HepG2 (cell line): ENCODE data around the gene CDK2. TPM values are rescaled to one million over a fixed set of nuclear protein-coding genes. Genes with fewer than 3 reads are reported as not detected.
A peak's percentile ranks its signal among the peaks of the same experiment; 100 is the strongest.

Experiments
- CBFB ChIP-seq: sonication (generic); formaldehyde crosslinking; IDR thresholded peaks from 2 replicates; pipeline ENCODE4 v1.4.0; 2020; ENCODE audit warnings: missing genetic modification reagents
- ELF3 ChIP-seq: IDR thresholded peaks from 2 replicates; pipeline ENCODE4 v1.6.1; 2016; ENCODE audit warnings: missing genetic modification reagents, missing compliant biosample characterization
- GZF1 ChIP-seq: sonication (generic); formaldehyde crosslinking; IDR thresholded peaks from 2 replicates; pipeline ENCODE4 v1.5.1; 2020; ENCODE audit warnings: mild to moderate bottlenecking, missing genetic modification reagents
- NCOR1 ChIP-seq: fragments of 200-600 bp; sonication (generic); IDR thresholded peaks from 2 replicates; pipeline ENCODE4 v1.7.0; 2017; ENCODE audit warnings: antibody characterized with exemption, low read length, borderline replicate concordance
- NFKB2 ChIP-seq: sonication (generic); formaldehyde crosslinking; IDR thresholded peaks from 2 replicates; pipeline ENCODE4 v1.4.0; 2020; ENCODE audit warnings: missing genetic modification reagents, borderline replicate concordance
- PCBP1 ChIP-seq: fragments of 200-400 bp; formaldehyde crosslinking; IDR thresholded peaks from 2 replicates; pipeline ENCODE4 v1.6.1; 2017; ENCODE audit warnings: mild to moderate bottlenecking, low read depth, low read length, borderline replicate concordance
- SALL2 ChIP-seq: sonication (generic); formaldehyde crosslinking; IDR thresholded peaks from 2 replicates; pipeline ENCODE4 v1.8.1; 2023; ENCODE audit warnings: mild to moderate bottlenecking, missing genetic modification reagents, inconsistent platforms
- SAP130 ChIP-seq: IDR thresholded peaks from 2 replicates; pipeline ENCODE4 v1.6.1; 2016; ENCODE audit warnings: low read depth
- SNAPC2 ChIP-seq: sonication (generic); formaldehyde crosslinking; IDR thresholded peaks from 2 replicates; pipeline ENCODE4 v1.8.1; 2022; ENCODE audit warnings: mild to moderate bottlenecking, missing genetic modification reagents
- SYNCRIP ChIP-seq: fragments of 200-400 bp; formaldehyde crosslinking; IDR thresholded peaks from 2 replicates; pipeline ENCODE4 v1.6.1; 2018; ENCODE audit warnings: mild to moderate bottlenecking, low read depth, low read length; ENCODE audit not compliant: insufficient read depth
- ZNF331 ChIP-seq: sonication (generic); formaldehyde crosslinking; IDR thresholded peaks from 2 replicates; pipeline ENCODE4 v1.4.0; 2020; ENCODE audit warnings: missing genetic modification reagents
- ZNF563 ChIP-seq: sonication (generic); formaldehyde crosslinking; IDR thresholded peaks from 2 replicates; pipeline ENCODE4 v1.8.0; 2022; ENCODE audit warnings: mild to moderate bottlenecking, moderate library complexity, missing genetic modification reagents
- ZNF567 ChIP-seq: sonication (generic); formaldehyde crosslinking; IDR thresholded peaks from 2 replicates; pipeline ENCODE4 v1.8.1; 2023; ENCODE audit warnings: mild to moderate bottlenecking, missing genetic modification reagents, borderline replicate concordance
- ZNF607 ChIP-seq: sonication (generic); formaldehyde crosslinking; IDR thresholded peaks from 2 replicates; pipeline ENCODE4 v1.5.1; 2020; ENCODE audit warnings: missing genetic modification reagents, mild to moderate bottlenecking, borderline replicate concordance
- ZNF772 ChIP-seq: sonication (generic); formaldehyde crosslinking; IDR thresholded peaks from 2 replicates; pipeline ENCODE4 v1.5.0; 2020; ENCODE audit warnings: mild to moderate bottlenecking, missing genetic modification reagents
- polyA plus RNA-seq, 8 experiments: library from polyadenylated mRNA; depleted of rRNA in 3 of 8; stranded (reverse) in 7 of 8; unstranded in 1 of 8; fragments of >200 nt; fragmentation: Illumina TruSeq in 4 of 8; extraction: Trizol in 4 of 8; gene quantifications; 2 replicates each; pipeline versions ENCODE4 v1.2.1 to v1.2.3, GENCODE V29; 2011 to 2016; ENCODE audit warnings: low read depth in 4 of 8, missing spikeins in 1 of 8, mixed read lengths in 1 of 8; ENCODE audit not compliant: insufficient read depth in 1 of 8
- total RNA-seq, 5 experiments: library from RNA; depleted of rRNA; stranded (reverse); fragments of >200 nt; fragmentation: Illumina TruSeq; extraction: Trizol; gene quantifications; 2 replicates each; pipeline ENCODE4 v1.2.3, GENCODE V29; 2016; ENCODE audit warnings: low read depth in 1 of 5
- TF ChIP-seq, protein P1 (sequence below): sonication (generic); formaldehyde crosslinking; IDR thresholded peaks from 2 replicates; pipeline ENCODE4 v1.4.0; 2020; ENCODE audit warnings: mild to moderate bottlenecking, missing genetic modification reagents
- TF ChIP-seq, protein P2 (sequence below): IDR thresholded peaks from 2 replicates; pipeline ENCODE4 v1.6.1; 2016; ENCODE audit warnings: control low read depth
- TF ChIP-seq, protein P3 (sequence below): sonication (generic); formaldehyde crosslinking; IDR thresholded peaks from 2 replicates; pipeline ENCODE4 v1.4.0; 2020; ENCODE audit warnings: missing genetic modification reagents
- TF ChIP-seq, protein P4 (sequence below): sonication (generic); formaldehyde crosslinking; IDR thresholded peaks from 2 replicates; pipeline ENCODE4 v1.9.0; 2021; ENCODE audit warnings: missing genetic modification reagents, mild to moderate bottlenecking, borderline replicate concordance
- TF ChIP-seq, protein P5 (sequence below): sonication (generic); formaldehyde crosslinking; IDR thresholded peaks from 2 replicates; pipeline ENCODE4 v1.4.0; 2020; ENCODE audit warnings: missing genetic modification reagents

The CDK2 gene
- total and polyA plus RNA-seq, 2 of the 13 experiments (the other 11 are each of a cell fraction or from before 2014, with no cell fraction given), result 47.5 to 52.6 TPM

DNA sequence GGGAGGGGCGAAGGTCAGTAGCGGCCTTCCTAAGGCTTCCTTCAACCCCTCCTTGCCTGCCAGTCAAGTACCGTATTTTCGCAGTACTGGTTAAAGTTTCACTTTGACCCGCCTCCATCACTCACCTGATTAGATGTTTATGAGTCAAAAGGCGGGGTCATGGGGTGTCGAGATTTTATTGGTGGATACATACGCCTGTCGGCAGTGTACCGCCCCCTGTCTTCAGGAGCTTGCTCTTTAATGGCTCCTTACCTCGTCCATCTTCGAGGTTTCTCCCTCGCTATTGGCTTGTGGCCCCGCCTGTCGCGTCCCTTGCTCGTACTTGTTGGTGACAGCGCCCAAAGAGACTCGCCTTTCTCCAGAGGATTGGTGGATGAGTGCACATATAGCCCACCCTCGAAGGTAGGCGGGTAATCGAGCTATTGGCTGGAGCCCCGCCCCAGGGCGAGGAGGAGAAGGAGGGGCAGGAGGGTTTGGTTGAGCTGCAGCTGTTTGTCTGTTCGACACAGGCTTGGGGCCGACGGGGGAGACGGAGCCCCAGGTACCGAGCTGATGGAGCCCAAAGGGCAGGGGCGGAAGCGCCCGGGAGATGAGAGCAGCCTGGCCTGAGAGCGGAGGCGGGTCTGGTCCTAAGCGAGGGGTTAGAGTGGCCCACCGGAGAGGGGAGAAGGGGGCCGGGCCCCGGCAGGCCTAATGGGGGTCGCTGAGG is 7.1 kb downstream of the CDK2 start, which contains the start of gene RAB5B (continued):
- TF ChIP-seq, protein P1, sequence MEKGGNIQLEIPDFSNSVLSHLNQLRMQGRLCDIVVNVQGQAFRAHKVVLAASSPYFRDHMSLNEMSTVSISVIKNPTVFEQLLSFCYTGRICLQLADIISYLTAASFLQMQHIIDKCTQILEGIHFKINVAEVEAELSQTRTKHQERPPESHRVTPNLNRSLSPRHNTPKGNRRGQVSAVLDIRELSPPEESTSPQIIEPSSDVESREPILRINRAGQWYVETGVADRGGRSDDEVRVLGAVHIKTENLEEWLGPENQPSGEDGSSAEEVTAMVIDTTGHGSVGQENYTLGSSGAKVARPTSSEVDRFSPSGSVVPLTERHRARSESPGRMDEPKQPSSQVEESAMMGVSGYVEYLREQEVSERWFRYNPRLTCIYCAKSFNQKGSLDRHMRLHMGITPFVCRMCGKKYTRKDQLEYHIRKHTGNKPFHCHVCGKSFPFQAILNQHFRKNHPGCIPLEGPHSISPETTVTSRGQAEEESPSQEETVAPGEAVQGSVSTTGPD (CRISPR knock-in tag), result no peak
- TF ChIP-seq, protein P2, sequence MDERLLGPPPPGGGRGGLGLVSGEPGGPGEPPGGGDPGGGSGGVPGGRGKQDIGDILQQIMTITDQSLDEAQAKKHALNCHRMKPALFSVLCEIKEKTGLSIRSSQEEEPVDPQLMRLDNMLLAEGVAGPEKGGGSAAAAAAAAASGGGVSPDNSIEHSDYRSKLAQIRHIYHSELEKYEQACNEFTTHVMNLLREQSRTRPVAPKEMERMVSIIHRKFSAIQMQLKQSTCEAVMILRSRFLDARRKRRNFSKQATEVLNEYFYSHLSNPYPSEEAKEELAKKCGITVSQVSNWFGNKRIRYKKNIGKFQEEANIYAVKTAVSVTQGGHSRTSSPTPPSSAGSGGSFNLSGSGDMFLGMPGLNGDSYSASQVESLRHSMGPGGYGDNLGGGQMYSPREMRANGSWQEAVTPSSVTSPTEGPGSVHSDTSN (CRISPR knock-in tag), result peak; percentile 99
- TF ChIP-seq, protein P3, sequence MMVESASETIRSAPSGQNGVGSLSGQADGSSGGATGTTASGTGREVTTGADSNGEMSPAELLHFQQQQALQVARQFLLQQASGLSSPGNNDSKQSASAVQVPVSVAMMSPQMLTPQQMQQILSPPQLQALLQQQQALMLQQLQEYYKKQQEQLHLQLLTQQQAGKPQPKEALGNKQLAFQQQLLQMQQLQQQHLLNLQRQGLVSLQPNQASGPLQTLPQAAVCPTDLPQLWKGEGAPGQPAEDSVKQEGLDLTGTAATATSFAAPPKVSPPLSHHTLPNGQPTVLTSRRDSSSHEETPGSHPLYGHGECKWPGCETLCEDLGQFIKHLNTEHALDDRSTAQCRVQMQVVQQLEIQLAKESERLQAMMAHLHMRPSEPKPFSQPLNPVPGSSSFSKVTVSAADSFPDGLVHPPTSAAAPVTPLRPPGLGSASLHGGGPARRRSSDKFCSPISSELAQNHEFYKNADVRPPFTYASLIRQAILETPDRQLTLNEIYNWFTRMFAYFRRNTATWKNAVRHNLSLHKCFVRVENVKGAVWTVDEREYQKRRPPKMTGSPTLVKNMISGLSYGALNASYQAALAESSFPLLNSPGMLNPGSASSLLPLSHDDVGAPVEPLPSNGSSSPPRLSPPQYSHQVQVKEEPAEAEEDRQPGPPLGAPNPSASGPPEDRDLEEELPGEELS, result peak; percentile 81; the same call in 1 of the 2 replicates
- TF ChIP-seq, protein P4, sequence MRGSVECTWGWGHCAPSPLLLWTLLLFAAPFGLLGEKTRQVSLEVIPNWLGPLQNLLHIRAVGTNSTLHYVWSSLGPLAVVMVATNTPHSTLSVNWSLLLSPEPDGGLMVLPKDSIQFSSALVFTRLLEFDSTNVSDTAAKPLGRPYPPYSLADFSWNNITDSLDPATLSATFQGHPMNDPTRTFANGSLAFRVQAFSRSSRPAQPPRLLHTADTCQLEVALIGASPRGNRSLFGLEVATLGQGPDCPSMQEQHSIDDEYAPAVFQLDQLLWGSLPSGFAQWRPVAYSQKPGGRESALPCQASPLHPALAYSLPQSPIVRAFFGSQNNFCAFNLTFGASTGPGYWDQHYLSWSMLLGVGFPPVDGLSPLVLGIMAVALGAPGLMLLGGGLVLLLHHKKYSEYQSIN (CRISPR knock-in tag), result no peak
- TF ChIP-seq ZNF567 (no peak), ZNF772 (CRISPR knock-in tag) (no peak), ELF3 (CRISPR knock-in tag) (peak; percentile 40; the same call in 1 of the 2 replicates), NFKB2 (CRISPR knock-in tag) (peak; percentile 68; the same call in 1 of the 2 replicates), PCBP1 (peak; percentile 72; the same call in 1 of the 2 replicates), SALL2 (CRISPR knock-in tag) (no peak; the same call in none of the 2 replicates), SYNCRIP (no peak), SAP130 (CRISPR knock-in tag) (peak; percentile 97), ZNF331 (CRISPR knock-in tag) (peak; percentile 57; the same call in 1 of the 2 replicates), CBFB (peak; percentile 51; the same call in 1 of the 2 replicates), ZNF563 (CRISPR knock-in tag) (peak; percentile 80; the same call in 1 of the 2 replicates), GZF1 (CRISPR knock-in tag) (peak; percentile 91; the same call in 1 of the 2 replicates), ZNF607 (peak; percentile 94), SNAPC2 (CRISPR knock-in tag) (no peak), NCOR1 (peak; percentile 74; the same call in 1 of the 2 replicates)
- TF ChIP-seq, protein P5, sequence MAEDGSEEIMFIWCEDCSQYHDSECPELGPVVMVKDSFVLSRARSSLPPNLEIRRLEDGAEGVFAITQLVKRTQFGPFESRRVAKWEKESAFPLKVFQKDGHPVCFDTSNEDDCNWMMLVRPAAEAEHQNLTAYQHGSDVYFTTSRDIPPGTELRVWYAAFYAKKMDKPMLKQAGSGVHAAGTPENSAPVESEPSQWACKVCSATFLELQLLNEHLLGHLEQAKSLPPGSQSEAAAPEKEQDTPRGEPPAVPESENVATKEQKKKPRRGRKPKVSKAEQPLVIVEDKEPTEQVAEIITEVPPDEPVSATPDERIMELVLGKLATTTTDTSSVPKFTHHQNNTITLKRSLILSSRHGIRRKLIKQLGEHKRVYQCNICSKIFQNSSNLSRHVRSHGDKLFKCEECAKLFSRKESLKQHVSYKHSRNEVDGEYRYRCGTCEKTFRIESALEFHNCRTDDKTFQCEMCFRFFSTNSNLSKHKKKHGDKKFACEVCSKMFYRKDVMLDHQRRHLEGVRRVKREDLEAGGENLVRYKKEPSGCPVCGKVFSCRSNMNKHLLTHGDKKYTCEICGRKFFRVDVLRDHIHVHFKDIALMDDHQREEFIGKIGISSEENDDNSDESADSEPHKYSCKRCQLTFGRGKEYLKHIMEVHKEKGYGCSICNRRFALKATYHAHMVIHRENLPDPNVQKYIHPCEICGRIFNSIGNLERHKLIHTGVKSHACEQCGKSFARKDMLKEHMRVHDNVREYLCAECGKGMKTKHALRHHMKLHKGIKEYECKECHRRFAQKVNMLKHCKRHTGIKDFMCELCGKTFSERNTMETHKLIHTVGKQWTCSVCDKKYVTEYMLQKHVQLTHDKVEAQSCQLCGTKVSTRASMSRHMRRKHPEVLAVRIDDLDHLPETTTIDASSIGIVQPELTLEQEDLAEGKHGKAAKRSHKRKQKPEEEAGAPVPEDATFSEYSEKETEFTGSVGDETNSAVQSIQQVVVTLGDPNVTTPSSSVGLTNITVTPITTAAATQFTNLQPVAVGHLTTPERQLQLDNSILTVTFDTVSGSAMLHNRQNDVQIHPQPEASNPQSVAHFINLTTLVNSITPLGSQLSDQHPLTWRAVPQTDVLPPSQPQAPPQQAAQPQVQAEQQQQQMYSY (CRISPR knock-in tag), result no peak
